Measurements from ENCODE around the gene GALNTL6.

- TF ChIP-seq CEBPB (IDR thresholded peaks at IDR 0.05; ENCODE audit: low read depth, low read length) (no peak), POLR2A (IDR thresholded peaks at IDR 0.05; ENCODE audit: low read depth, low read length) (no peak), RAD21 (IDR thresholded peaks at IDR 0.05; ENCODE audit: low read length) (no peak), SMC3 (IDR thresholded peaks at IDR 0.05; ENCODE audit: low read depth, low read length) (no peak), USF2 (IDR thresholded peaks at IDR 0.05; ENCODE audit: low read depth, low read length) (no peak), MAFK (IDR thresholded peaks at IDR 0.05; ENCODE audit: low read depth, low read length) (no peak), RFX5 (IDR thresholded peaks at IDR 0.05; ENCODE audit: low read depth, low read length) (no peak), MAZ (IDR thresholded peaks at IDR 0.05; ENCODE audit: borderline replicate concordance, low read depth, low read length) (no peak), FOS (IDR thresholded peaks at IDR 0.05; ENCODE audit: low read depth, low read length) (no peak), BHLHE40 (IDR thresholded peaks at IDR 0.05; ENCODE audit: low read depth, low read length) (no peak), NFE2L2 (IDR thresholded peaks at IDR 0.05; ENCODE audit: low read depth, low read length) (no peak)
- TF ChIP-seq, protein P1, sequence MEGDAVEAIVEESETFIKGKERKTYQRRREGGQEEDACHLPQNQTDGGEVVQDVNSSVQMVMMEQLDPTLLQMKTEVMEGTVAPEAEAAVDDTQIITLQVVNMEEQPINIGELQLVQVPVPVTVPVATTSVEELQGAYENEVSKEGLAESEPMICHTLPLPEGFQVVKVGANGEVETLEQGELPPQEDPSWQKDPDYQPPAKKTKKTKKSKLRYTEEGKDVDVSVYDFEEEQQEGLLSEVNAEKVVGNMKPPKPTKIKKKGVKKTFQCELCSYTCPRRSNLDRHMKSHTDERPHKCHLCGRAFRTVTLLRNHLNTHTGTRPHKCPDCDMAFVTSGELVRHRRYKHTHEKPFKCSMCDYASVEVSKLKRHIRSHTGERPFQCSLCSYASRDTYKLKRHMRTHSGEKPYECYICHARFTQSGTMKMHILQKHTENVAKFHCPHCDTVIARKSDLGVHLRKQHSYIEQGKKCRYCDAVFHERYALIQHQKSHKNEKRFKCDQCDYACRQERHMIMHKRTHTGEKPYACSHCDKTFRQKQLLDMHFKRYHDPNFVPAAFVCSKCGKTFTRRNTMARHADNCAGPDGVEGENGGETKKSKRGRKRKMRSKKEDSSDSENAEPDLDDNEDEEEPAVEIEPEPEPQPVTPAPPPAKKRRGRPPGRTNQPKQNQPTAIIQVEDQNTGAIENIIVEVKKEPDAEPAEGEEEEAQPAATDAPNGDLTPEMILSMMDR (conservative IDR thresholded peaks at IDR 0.05; ENCODE audit: low read depth, low read length) = no peak
- TF ChIP-seq, protein P2, sequence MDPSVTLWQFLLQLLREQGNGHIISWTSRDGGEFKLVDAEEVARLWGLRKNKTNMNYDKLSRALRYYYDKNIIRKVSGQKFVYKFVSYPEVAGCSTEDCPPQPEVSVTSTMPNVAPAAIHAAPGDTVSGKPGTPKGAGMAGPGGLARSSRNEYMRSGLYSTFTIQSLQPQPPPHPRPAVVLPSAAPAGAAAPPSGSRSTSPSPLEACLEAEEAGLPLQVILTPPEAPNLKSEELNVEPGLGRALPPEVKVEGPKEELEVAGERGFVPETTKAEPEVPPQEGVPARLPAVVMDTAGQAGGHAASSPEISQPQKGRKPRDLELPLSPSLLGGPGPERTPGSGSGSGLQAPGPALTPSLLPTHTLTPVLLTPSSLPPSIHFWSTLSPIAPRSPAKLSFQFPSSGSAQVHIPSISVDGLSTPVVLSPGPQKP (IDR thresholded peaks at IDR 0.05; ENCODE audit: borderline replicate concordance, low read depth, low read length) = no peak
Observed at GRCh38 chr4:172787111-172787510, 973.9 kb downstream of the GALNTL6 start.
